ENCODE measurements around the gene NELFCD.

GRCh38 chr20:59015812-59016711, 35.0 kb downstream of the NELFCD start:
- TF ChIP-seq EP300 (IDR thresholded peaks at IDR 0.05; ENCODE audit: borderline replicate concordance) (no peak), MAX (IDR thresholded peaks at IDR 0.05) (no peak), RAD21 (IDR thresholded peaks at IDR 0.05; ENCODE audit: low read depth) (no peak), USF1 (IDR thresholded peaks at IDR 0.05) (no peak), NFIC (IDR thresholded peaks at IDR 0.05) (no peak), TAF1 (IDR thresholded peaks at IDR 0.05; ENCODE audit: low read depth) (no peak), CEBPB (IDR thresholded peaks at IDR 0.05) (no peak), REST (IDR thresholded peaks at IDR 0.05; ENCODE audit: low read depth) (no peak)
